ENCODE data around the gene CACNA2D3.

CACNA2D3 gene

DNA sequence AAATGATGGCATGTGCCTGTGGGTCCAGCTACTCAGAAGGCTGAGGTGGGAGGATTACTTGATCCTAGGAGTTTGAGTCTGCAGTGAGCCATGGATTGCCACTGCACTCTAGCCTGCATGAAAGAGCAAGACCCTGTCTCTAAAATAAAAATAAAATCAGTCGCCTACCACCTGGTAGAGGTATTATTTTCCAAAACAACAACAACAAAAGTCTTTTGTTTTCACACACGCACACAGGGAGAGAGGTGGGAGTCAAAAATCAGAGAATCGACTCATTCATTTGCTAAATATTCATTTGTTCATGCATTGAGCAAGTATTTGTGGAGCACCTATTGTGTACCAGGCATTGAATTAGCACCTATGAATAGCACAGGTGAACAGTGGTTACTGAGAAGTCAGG is 587.4 kb downstream of the CACNA2D3 start:
- Histone ChIP-seq H3K4me1 (ENCODE audit: control insufficient read depth, insufficient read depth, low read length, unreplicated experiment) (no peaks in the 10 kb centered on the region), H3K36me3 (ENCODE audit: insufficient read depth, low read length) (no peaks in the 10 kb centered on the region), H2AFZ (ENCODE audit: low read length, unreplicated experiment) (no peak overlapping the region), H3K27ac (ENCODE audit: low read depth, low read length) (no peak overlapping the region), H3K79me2 (ENCODE audit: control insufficient read depth, insufficient read depth, low read length, unreplicated experiment) (no peaks in the 10 kb centered on the region), H3K27me3 (ENCODE audit: insufficient read depth, low read length) (no peaks in the 10 kb centered on the region), H3K4me3 (ENCODE audit: low read depth, low read length) (no peak overlapping the region)

- Histone ChIP-seq H3K27ac (ENCODE audit: low read depth, low read length) (no peak overlapping the region), H2AFZ (ENCODE audit: low read length, unreplicated experiment) (no peak overlapping the region), H3K36me3 (ENCODE audit: insufficient read depth, low read length) (no peaks in the 10 kb centered on the region), H3K27me3 (ENCODE audit: insufficient read depth, low read length) (no peaks in the 10 kb centered on the region), H3K79me2 (ENCODE audit: control insufficient read depth, insufficient read depth, low read length, unreplicated experiment) (no peaks in the 10 kb centered on the region), H3K4me3 (ENCODE audit: low read depth, low read length) (no peak overlapping the region), H3K4me1 (ENCODE audit: control insufficient read depth, insufficient read depth, low read length, unreplicated experiment) (no peaks in the 10 kb centered on the region)
Measured at GRCh38 chr3:54710954-54711353, 588.6 kb downstream of the CACNA2D3 start.

DNA sequence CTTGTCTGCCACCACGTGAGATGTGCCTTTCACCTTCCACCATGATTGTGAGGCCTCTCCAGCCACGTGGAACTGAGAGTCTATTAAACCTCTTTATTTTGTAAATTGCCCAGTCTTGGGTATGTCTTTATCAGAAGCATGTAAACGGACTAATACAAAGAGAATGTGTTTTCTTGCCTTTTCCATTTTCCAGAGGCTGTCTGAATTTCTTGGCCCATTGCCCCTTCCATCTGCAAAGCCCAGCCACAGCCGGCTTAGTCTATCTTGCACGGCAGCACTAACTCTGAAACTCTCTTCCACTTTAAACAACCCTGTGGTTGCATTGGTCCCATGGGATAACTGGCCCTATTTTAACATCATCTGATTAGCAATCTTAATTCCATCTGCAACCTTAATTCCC is 590.2 kb downstream of the CACNA2D3 start:
- Histone ChIP-seq H3K4me1 (ENCODE audit: control insufficient read depth, insufficient read depth, low read length, unreplicated experiment) (no peaks in the 10 kb centered on the region), H3K27ac (ENCODE audit: low read depth, low read length) (no peak overlapping the region), H3K79me2 (ENCODE audit: control insufficient read depth, insufficient read depth, low read length, unreplicated experiment) (no peaks in the 10 kb centered on the region), H3K36me3 (ENCODE audit: insufficient read depth, low read length) (no peaks in the 10 kb centered on the region), H3K27me3 (ENCODE audit: insufficient read depth, low read length) (no peaks in the 10 kb centered on the region), H2AFZ (ENCODE audit: low read length, unreplicated experiment) (no peak overlapping the region), H3K4me3 (ENCODE audit: low read depth, low read length) (no peak overlapping the region)

GRCh38 chr3:54713031-54713430 is 590.7 kb downstream of the CACNA2D3 start:
- H3K36me3 ChIP-seq (ENCODE audit: insufficient read depth, low read length) = no peaks in the 10 kb centered on the region
- no peak overlapping the region for H3K4me3 ChIP-seq (ENCODE audit: low read depth, low read length)
- no peaks in the 10 kb centered on the region for H3K79me2 ChIP-seq (ENCODE audit: control insufficient read depth, insufficient read depth, low read length, unreplicated experiment)
- no peaks in the 10 kb centered on the region for H3K4me1 ChIP-seq (ENCODE audit: control insufficient read depth, insufficient read depth, low read length, unreplicated experiment)
- no peak overlapping the region for H3K27ac ChIP-seq (ENCODE audit: low read depth, low read length)
- no peaks in the 10 kb centered on the region for H3K27me3 ChIP-seq (ENCODE audit: insufficient read depth, low read length)
- H2AFZ ChIP-seq (ENCODE audit: low read length, unreplicated experiment) = no peak overlapping the region

- no peak overlapping the region for H2AFZ ChIP-seq (ENCODE audit: low read length, unreplicated experiment)
Measured at GRCh38 chr3:54713455-54713854, 591.1 kb downstream of the CACNA2D3 start.

GRCh38 chr3:54714035-54714434 is 591.7 kb downstream of the CACNA2D3 start:
- Histone ChIP-seq H2AFZ (ENCODE audit: low read length, unreplicated experiment) (no peak overlapping the region), H3K27ac (ENCODE audit: low read depth, low read length) (no peak overlapping the region), H3K79me2 (ENCODE audit: control insufficient read depth, insufficient read depth, low read length, unreplicated experiment) (no peaks in the 10 kb centered on the region), H3K4me3 (ENCODE audit: low read depth, low read length) (no peak overlapping the region), H3K36me3 (ENCODE audit: insufficient read depth, low read length) (no peaks in the 10 kb centered on the region), H3K4me1 (ENCODE audit: control insufficient read depth, insufficient read depth, low read length, unreplicated experiment) (no peaks in the 10 kb centered on the region), H3K27me3 (ENCODE audit: insufficient read depth, low read length) (no peaks in the 10 kb centered on the region)

More at GRCh38 chr3:54713455-54713854, 591.1 kb downstream of the CACNA2D3 start:
- Histone ChIP-seq H3K79me2 (ENCODE audit: control insufficient read depth, insufficient read depth, low read length, unreplicated experiment) (no peaks in the 10 kb centered on the region), H3K4me1 (ENCODE audit: control insufficient read depth, insufficient read depth, low read length, unreplicated experiment) (no peaks in the 10 kb centered on the region), H3K27ac (ENCODE audit: low read depth, low read length) (no peak overlapping the region), H3K36me3 (ENCODE audit: insufficient read depth, low read length) (no peaks in the 10 kb centered on the region), H3K4me3 (ENCODE audit: low read depth, low read length) (no peak overlapping the region), H3K27me3 (ENCODE audit: insufficient read depth, low read length) (no peaks in the 10 kb centered on the region)

- H3K4me1 ChIP-seq (ENCODE audit: control insufficient read depth, insufficient read depth, low read length, unreplicated experiment) = no peaks in the 10 kb centered on the region
- no peaks in the 10 kb centered on the region for H3K36me3 ChIP-seq (ENCODE audit: insufficient read depth, low read length)
- H3K27ac ChIP-seq (ENCODE audit: low read depth, low read length) = no peak overlapping the region
- no peak overlapping the region for H3K4me3 ChIP-seq (ENCODE audit: low read depth, low read length)
- H2AFZ ChIP-seq (ENCODE audit: low read length, unreplicated experiment) = no peak overlapping the region
- no peaks in the 10 kb centered on the region for H3K27me3 ChIP-seq (ENCODE audit: insufficient read depth, low read length)
- no peaks in the 10 kb centered on the region for H3K79me2 ChIP-seq (ENCODE audit: control insufficient read depth, insufficient read depth, low read length, unreplicated experiment)
Measured at GRCh38 chr3:54717506-54717905, 595.2 kb downstream of the CACNA2D3 start.

- Histone ChIP-seq H3K27ac (ENCODE audit: low read depth, low read length) (no peak overlapping the region), H3K27me3 (ENCODE audit: insufficient read depth, low read length) (no peaks in the 10 kb centered on the region), H3K4me1 (ENCODE audit: control insufficient read depth, insufficient read depth, low read length, unreplicated experiment) (no peaks in the 10 kb centered on the region), H3K4me3 (ENCODE audit: low read depth, low read length) (no peak overlapping the region), H2AFZ (ENCODE audit: low read length, unreplicated experiment) (no peak overlapping the region), H3K36me3 (ENCODE audit: insufficient read depth, low read length) (no peaks in the 10 kb centered on the region), H3K79me2 (ENCODE audit: control insufficient read depth, insufficient read depth, low read length, unreplicated experiment) (no peaks in the 10 kb centered on the region)
Measured at GRCh38 chr3:54719914-54720313, 597.6 kb downstream of the CACNA2D3 start.

GRCh38 chr3:54720604-54721003 is 598.3 kb downstream of the CACNA2D3 start:
- H3K27me3 ChIP-seq (ENCODE audit: insufficient read depth, low read length) = no peaks in the 10 kb centered on the region
- H3K4me3 ChIP-seq (ENCODE audit: low read depth, low read length) = no peak overlapping the region
- no peak overlapping the region for H2AFZ ChIP-seq (ENCODE audit: low read length, unreplicated experiment)
- H3K4me1 ChIP-seq (ENCODE audit: control insufficient read depth, insufficient read depth, low read length, unreplicated experiment) = no peaks in the 10 kb centered on the region
- no peaks in the 10 kb centered on the region for H3K36me3 ChIP-seq (ENCODE audit: insufficient read depth, low read length)
- H3K79me2 ChIP-seq (ENCODE audit: control insufficient read depth, insufficient read depth, low read length, unreplicated experiment) = no peaks in the 10 kb centered on the region
- H3K27ac ChIP-seq (ENCODE audit: low read depth, low read length) = no peak overlapping the region

GRCh38 chr3:54731732-54732445 is 609.5 kb downstream of the CACNA2D3 start:
- Histone ChIP-seq H3K36me3 (ENCODE audit: insufficient read depth, low read length) (no peaks in the 10 kb centered on the region), H3K27ac (ENCODE audit: low read depth, low read length) (no peak overlapping the region), H3K4me3 (ENCODE audit: low read depth, low read length) (no peak overlapping the region), H3K4me1 (ENCODE audit: control insufficient read depth, insufficient read depth, low read length, unreplicated experiment) (no peaks in the 10 kb centered on the region), H3K79me2 (ENCODE audit: control insufficient read depth, insufficient read depth, low read length, unreplicated experiment) (no peaks in the 10 kb centered on the region), H2AFZ (ENCODE audit: low read length, unreplicated experiment) (no peak overlapping the region), H3K27me3 (ENCODE audit: insufficient read depth, low read length) (no peaks in the 10 kb centered on the region)

GRCh38 chr3:54733106-54734006 is 611.0 kb downstream of the CACNA2D3 start:
- Histone ChIP-seq H3K79me2 (ENCODE audit: control insufficient read depth, insufficient read depth, low read length, unreplicated experiment) (no peaks in the 10 kb centered on the region), H2AFZ (ENCODE audit: low read length, unreplicated experiment) (no peak overlapping the region), H3K27ac (ENCODE audit: low read depth, low read length) (no peak overlapping the region), H3K36me3 (ENCODE audit: insufficient read depth, low read length) (no peaks in the 10 kb centered on the region), H3K27me3 (ENCODE audit: insufficient read depth, low read length) (no peaks in the 10 kb centered on the region), H3K4me1 (ENCODE audit: control insufficient read depth, insufficient read depth, low read length, unreplicated experiment) (no peaks in the 10 kb centered on the region), H3K4me3 (ENCODE audit: low read depth, low read length) (no peak overlapping the region)

Measured in ACC112 (cell line).